ENCODE measurements around the gene ADSS1.

DNA sequence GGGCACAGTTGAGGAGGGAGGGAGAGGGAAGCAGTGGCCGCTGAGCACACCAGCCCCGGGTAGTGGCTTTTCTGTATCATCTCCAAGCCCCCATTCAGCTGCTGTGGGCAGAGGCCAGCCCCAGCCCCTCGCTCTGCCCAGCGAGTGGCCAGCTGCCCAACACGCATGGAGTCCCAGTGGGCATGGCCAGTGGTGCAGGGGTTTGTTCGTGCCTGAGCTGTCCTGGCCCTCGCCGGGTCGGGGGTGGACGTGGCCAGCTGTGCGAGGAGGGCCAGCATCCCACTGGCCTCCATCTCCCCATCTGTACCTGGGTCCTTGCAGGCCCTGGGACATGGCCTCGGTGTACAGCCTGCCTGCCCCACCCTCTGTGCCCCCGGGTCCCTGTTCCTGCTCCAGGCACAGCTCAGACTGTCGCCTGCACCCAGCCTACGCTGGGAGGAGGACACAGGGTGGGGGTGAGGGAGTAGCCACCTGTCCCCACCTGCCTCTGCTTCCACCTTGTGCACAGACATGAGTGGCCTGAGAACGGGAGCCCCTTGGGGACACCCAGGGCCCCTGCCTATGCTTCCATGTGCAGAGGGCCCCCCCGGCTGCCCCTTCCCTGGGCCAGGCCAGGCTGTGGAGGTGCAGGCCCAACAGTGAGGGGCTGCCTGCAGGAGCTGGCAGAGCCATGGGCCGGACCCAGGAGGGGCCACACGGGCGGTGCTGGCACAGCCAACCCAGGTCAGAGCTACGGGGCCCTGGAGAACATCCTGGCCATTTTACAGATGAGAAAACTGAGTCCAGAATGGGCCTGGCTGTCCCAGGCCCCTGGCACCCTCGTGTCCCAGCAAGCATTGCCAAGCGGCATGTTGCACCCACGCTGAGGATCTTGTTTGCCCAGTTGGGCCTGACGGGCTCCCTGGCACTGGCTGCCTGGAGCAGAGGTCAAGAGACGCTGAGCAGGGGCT lies 30.3 kb upstream of the ADSS1 start:
- TF ChIP-seq POLR2A (IDR thresholded peaks at IDR 0.05), result no peak
- TF ChIP-seq, protein P1, sequence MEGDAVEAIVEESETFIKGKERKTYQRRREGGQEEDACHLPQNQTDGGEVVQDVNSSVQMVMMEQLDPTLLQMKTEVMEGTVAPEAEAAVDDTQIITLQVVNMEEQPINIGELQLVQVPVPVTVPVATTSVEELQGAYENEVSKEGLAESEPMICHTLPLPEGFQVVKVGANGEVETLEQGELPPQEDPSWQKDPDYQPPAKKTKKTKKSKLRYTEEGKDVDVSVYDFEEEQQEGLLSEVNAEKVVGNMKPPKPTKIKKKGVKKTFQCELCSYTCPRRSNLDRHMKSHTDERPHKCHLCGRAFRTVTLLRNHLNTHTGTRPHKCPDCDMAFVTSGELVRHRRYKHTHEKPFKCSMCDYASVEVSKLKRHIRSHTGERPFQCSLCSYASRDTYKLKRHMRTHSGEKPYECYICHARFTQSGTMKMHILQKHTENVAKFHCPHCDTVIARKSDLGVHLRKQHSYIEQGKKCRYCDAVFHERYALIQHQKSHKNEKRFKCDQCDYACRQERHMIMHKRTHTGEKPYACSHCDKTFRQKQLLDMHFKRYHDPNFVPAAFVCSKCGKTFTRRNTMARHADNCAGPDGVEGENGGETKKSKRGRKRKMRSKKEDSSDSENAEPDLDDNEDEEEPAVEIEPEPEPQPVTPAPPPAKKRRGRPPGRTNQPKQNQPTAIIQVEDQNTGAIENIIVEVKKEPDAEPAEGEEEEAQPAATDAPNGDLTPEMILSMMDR (IDR thresholded peaks at IDR 0.05), result no peak

Data from Peyer's patch (tissue), 4 donors.